Fibroblast of peridontal ligament (primary cell): Measurements from ENCODE around the gene GMFB.

Source experiments
- DNase-seq: peaks from one replicate; pipeline ENCODE4 v3.0.0-alpha.2; 2010; ENCODE audit errors: extremely low read depth

GMFB gene

DNA sequence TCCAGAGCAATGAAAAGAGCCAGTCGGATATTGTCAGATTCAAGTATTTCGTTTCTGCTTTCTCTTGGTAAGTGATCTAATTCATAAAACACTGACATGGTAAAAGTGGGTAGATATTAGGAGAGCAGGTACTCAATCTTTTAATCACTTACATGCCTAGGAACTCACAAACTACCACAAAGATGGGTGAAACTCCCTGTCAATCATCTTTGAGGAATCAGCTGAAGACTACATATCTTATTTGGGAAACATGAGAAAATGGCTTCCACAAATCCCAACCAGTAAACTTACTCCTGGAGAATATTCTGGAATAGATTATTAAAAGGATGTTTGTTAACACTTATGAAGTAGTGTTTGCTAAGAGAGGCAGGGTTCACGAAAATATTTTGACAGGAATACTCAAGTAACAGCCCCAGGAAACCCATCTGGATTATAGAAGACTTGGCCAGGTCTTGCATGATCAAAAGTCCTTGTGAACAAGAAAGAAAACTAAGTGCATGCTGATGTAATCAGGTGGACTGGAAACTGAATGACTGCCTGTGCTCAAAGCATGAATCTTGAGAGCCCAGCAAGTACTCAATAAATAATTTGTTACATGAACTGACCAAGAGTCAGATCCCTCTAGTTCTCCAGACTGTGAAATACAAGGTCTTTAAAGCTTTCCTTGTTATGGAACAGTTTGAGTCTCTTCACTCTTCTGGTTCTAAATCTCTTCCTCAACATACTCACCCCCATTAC lies 63.1 kb downstream of the GMFB start:
- no peak for DNase-seq

DNA sequence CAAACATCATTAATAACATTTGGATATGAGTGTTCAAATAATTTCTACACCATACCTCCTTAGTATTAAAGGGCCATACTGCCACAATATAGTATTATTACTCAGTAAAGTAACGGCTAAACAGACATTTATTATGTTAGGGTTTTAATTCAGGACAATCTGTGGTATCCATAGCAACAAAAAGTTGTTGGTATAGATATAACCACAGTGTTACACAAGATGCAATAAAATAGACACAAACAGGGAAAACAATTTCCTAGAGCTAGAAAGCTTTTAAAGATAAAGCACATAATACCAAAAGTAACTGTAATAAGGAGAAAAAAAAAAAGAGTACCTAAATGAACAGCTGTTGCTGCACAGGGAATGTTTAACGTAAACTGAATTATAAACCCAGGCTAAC lies 63.7 kb downstream of the GMFB start:
- DNase-seq, result no peak
